H9 (cell line): ENCODE results near the gene PTPRF. TPM values are rescaled to one million over a fixed set of nuclear protein-coding genes. Genes with fewer than 3 reads are reported as not detected.
A peak's percentile ranks its signal among the peaks of the same experiment; 100 is the strongest.

Source experiments
- DNase-seq: peaks from one replicate; pipeline ENCODE4 v3.0.0-alpha.2; 2017
- H2AFZ ChIP-seq: one replicate; pipeline ENCODE4 v1.6.1; 2013; ENCODE audit warnings: mild to moderate bottlenecking, low read length, control low read depth, moderate library complexity
- H2AK5ac ChIP-seq: 2 replicates; pipeline ENCODE4 v1.6.1; 2013; ENCODE audit warnings: low read length, control low read depth, mixed read lengths; ENCODE audit not compliant: insufficient read length
- H2BK120ac ChIP-seq: one replicate; pipeline ENCODE4 v1.6.1; 2013; ENCODE audit warnings: low read depth, mild to moderate bottlenecking, low read length, control low read depth, inconsistent platforms; ENCODE audit not compliant: poor library complexity, severe bottlenecking
- H2BK12ac ChIP-seq: 2 replicates; pipeline ENCODE4 v1.6.1; 2013; ENCODE audit warnings: low read length, control low read depth, mixed read lengths, low read depth; ENCODE audit not compliant: insufficient read length
- H2BK15ac ChIP-seq: 2 replicates; pipeline ENCODE4 v1.6.1; 2013; ENCODE audit warnings: low read depth, low read length, control low read depth
- H2BK20ac ChIP-seq: one replicate; pipeline ENCODE4 v1.6.1; 2013; ENCODE audit warnings: low read depth, mild to moderate bottlenecking, low read length, control low read depth, inconsistent platforms; ENCODE audit not compliant: poor library complexity, severe bottlenecking
- H2BK5ac ChIP-seq: 2 replicates; pipeline ENCODE4 v1.6.1; 2013; ENCODE audit warnings: low read length, control low read depth, mixed read lengths; ENCODE audit not compliant: insufficient read length
- H3K14ac ChIP-seq: 2 replicates; pipeline ENCODE4 v1.6.1; 2013; ENCODE audit warnings: low read length, control low read depth; ENCODE audit not compliant: insufficient read depth
- H3K18ac ChIP-seq: 2 replicates; pipeline ENCODE4 v1.6.1; 2013; ENCODE audit warnings: low read depth, mild to moderate bottlenecking, mixed read lengths, low read length, control low read depth; ENCODE audit not compliant: insufficient read length
- H3K23ac ChIP-seq: 2 replicates; pipeline ENCODE4 v1.6.1; 2013; ENCODE audit warnings: low read length, control low read depth, mixed read lengths, low read depth; ENCODE audit not compliant: insufficient read length
- H3K23me2 ChIP-seq: 2 replicates; pipeline ENCODE4 v1.6.1; 2013; ENCODE audit warnings: low read depth, mild to moderate bottlenecking, mixed read lengths, low read length, control low read depth; ENCODE audit not compliant: insufficient read length, poor library complexity, severe bottlenecking
- H3K27ac ChIP-seq: 2 replicates; pipeline ENCODE4 v1.5.1; 2013; ENCODE audit warnings: low read length, control low read depth, mixed read lengths, low read depth; ENCODE audit not compliant: insufficient read length
- H3K27me3 ChIP-seq: 2 replicates; pipeline ENCODE4 v1.6.1; 2013; ENCODE audit warnings: low read length, control low read depth, inconsistent platforms; ENCODE audit not compliant: insufficient read depth
- H3K4ac ChIP-seq: 2 replicates; pipeline ENCODE4 v1.6.1; 2013; ENCODE audit warnings: low read depth, mild to moderate bottlenecking, control low read depth, inconsistent platforms, low read length, moderate library complexity
- H3K4me1 ChIP-seq: 2 replicates; pipeline ENCODE4 v1.6.1; 2013; ENCODE audit warnings: low read length, control low read depth, inconsistent platforms; ENCODE audit not compliant: insufficient read depth
- H3K4me2 ChIP-seq: 2 replicates; pipeline ENCODE4 v1.6.1; 2013; ENCODE audit warnings: low read length, control low read depth, mixed read lengths; ENCODE audit not compliant: insufficient read length, insufficient read depth
- H3K56ac ChIP-seq: 2 replicates; pipeline ENCODE4 v1.6.1; 2013; ENCODE audit warnings: low read depth, mild to moderate bottlenecking, mixed read lengths, low read length, control low read depth; ENCODE audit not compliant: insufficient read length
- H3K79me1 ChIP-seq: 2 replicates; pipeline ENCODE4 v1.6.1; 2013; ENCODE audit warnings: low read depth, mild to moderate bottlenecking, moderate library complexity, low read length, control low read depth, inconsistent platforms; ENCODE audit not compliant: insufficient read depth, poor library complexity, severe bottlenecking
- H3K79me2 ChIP-seq: 2 replicates; pipeline ENCODE4 v1.6.1; 2013; ENCODE audit warnings: low read length, control low read depth, inconsistent platforms; ENCODE audit not compliant: insufficient read depth
- H3K9ac ChIP-seq: 2 replicates; pipeline ENCODE4 v1.6.1; 2013; ENCODE audit warnings: low read length, control low read depth, mixed read lengths; ENCODE audit not compliant: insufficient read length; ENCODE audit errors: extremely low read depth
- H3K9me3 ChIP-seq: one replicate; pipeline ENCODE4 v1.6.1; 2013; ENCODE audit warnings: low read depth, low read length, inconsistent platforms; ENCODE audit not compliant: control insufficient read depth
- H3T11ph ChIP-seq: one replicate; pipeline ENCODE4 v1.6.1; 2013; ENCODE audit warnings: mild to moderate bottlenecking, low read length, control low read depth, inconsistent platforms
- H4K20me1 ChIP-seq: one replicate; pipeline ENCODE4 v1.6.1; 2013; ENCODE audit not compliant: control insufficient read depth, insufficient read length, insufficient read depth
- H4K5ac ChIP-seq: 2 replicates; pipeline ENCODE4 v1.6.1; 2013; ENCODE audit warnings: low read depth, mild to moderate bottlenecking, mixed read lengths, low read length, control low read depth; ENCODE audit not compliant: insufficient read length
- H4K8ac ChIP-seq: replicated peaks from 2 replicates; pipeline ENCODE4 v1.6.1; 2013; ENCODE audit warnings: low read length, control low read depth, mixed read lengths, low read depth; ENCODE audit not compliant: insufficient read length
- H4K91ac ChIP-seq: 2 replicates; pipeline ENCODE4 v1.6.1; 2013; ENCODE audit warnings: low read depth, mild to moderate bottlenecking, moderate library complexity, mixed read lengths, low read length, control low read depth; ENCODE audit not compliant: insufficient read length
- H3K27ac Mint-ChIP-seq, 3 experiments: 2 replicates in 2 of 3; 3 replicates in 1 of 3; pipeline ENCODE4 v1.8.0; 2020 to 2021; ENCODE audit warnings: mixed read lengths in 3 of 3, mild to moderate bottlenecking in 1 of 3, moderate library complexity in 1 of 3
- H3K27me3 Mint-ChIP-seq: 2 replicates; pipeline ENCODE4 v1.8.0; 2021; ENCODE audit warnings: low read depth, mild to moderate bottlenecking, moderate library complexity, mixed read lengths
- H3K36me3 Mint-ChIP-seq, 3 experiments: 2 replicates in 2 of 3; 3 replicates in 1 of 3; pipeline ENCODE4 v1.8.0; 2020 to 2021; ENCODE audit warnings: low read depth in 3 of 3, mixed read lengths in 3 of 3; ENCODE audit not compliant: insufficient read depth in 1 of 3
- H3K4me1 Mint-ChIP-seq, 2 experiments: 2 replicates each; pipeline ENCODE4 v1.8.0; 2020; ENCODE audit warnings: mixed read lengths in 2 of 2
- H3K4me3 Mint-ChIP-seq, 2 experiments: 2 replicates in 1 of 2; 3 replicates in 1 of 2; pipeline ENCODE4 v1.8.0; 2020 to 2021; ENCODE audit warnings: mild to moderate bottlenecking in 2 of 2, mixed read lengths in 2 of 2, moderate library complexity in 1 of 2
- H3K9me3 Mint-ChIP-seq, 2 experiments: 2 replicates in 1 of 2; 3 replicates in 1 of 2; pipeline ENCODE4 v1.8.0; 2020; ENCODE audit warnings: mild to moderate bottlenecking in 2 of 2, mixed read lengths in 2 of 2, moderate library complexity in 1 of 2
- WGBS: extraction: QIAGEN DNeasy Blood & Tissue Kit; methylation state at CpG from one replicate; pipeline ENCODE4 v1.1.7; 2013; ENCODE audit warnings: missing lambda C conversion rate, low lambda C conversion rate, mixed read lengths; ENCODE audit not compliant: insufficient read length; ENCODE audit errors: extremely low coverage; 5-methylcytosine and 5-hydroxymethylcytosine counted together
- total RNA-seq: library from RNA; stranded (reverse); gene quantifications from 2 replicates; pipeline ENCODE4 v1.2.1, GENCODE V29; 2021
- TF ChIP-seq, protein P1 (sequence below): fragments of 200-600 bp; sonication (generic); conservative IDR thresholded peaks from 3 replicates; pipeline ENCODE4 v1.8.0; 2021; ENCODE audit warnings: antibody characterized with exemption, mild to moderate bottlenecking

PTPRF gene
- total RNA-seq, 1 experiment from 2014 or later = 193 TPM

DNA sequence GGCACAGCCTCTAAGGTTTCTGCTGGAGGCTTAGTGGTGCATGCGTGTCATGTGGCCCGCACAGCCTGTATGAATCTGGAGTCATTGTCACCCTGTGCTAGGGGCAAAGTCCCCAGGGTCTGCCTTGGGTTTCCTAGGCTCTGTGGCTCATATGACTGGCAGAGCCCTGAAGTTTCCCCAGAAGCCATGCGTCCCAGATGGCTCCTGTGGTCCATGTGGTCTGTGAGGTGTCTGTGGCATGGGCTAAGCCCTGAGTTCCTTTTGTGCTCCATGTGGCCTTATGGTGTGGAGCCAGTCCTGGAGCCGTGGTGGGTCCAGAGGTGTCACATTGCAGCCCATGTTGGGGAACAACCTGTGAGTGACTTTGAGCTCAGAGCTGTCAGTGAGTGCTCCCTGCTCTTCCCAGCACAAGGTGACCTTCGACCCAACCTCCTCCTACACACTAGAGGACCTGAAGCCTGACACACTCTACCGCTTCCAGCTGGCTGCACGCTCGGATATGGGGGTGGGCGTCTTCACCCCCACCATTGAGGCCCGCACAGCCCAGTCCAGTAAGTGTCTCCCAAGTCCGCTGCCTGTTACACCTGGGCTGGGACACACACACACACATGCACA is 61.5 kb downstream of the PTPRF start:
- Histone ChIP-seq H3K79me1 (no peaks in the 10 kb centered on the region), H2BK20ac (no peak overlapping the region), H3K14ac (no peak overlapping the region), H3K4ac (no peak overlapping the region), H2AK5ac (no peak overlapping the region), H3K9me3 (no peaks in the 10 kb centered on the region), H4K5ac (no peak overlapping the region), H3K18ac (no peak overlapping the region), H3K4me1 (no peaks in the 10 kb centered on the region), H3K9ac (no peak overlapping the region), H4K20me1 (peaks cover 2% of the 10 kb centered on the region), H3T11ph (no peak overlapping the region), H2BK5ac (no peak overlapping the region), H3K56ac (no peak overlapping the region), H4K8ac (no peak overlapping the region), H2BK12ac (no peak overlapping the region), H2AFZ (no peak overlapping the region), H3K23me2 (no peaks in the 10 kb centered on the region), H3K23ac (no peak overlapping the region), H2BK15ac (no peak overlapping the region), H3K27ac (no peak overlapping the region), H3K27me3 (no peaks in the 10 kb centered on the region), H2BK120ac (no peak overlapping the region), H4K91ac (no peak overlapping the region), H3K4me2 (no peak overlapping the region), H3K79me2 (no peaks in the 10 kb centered on the region)
- TF ChIP-seq, protein P1, sequence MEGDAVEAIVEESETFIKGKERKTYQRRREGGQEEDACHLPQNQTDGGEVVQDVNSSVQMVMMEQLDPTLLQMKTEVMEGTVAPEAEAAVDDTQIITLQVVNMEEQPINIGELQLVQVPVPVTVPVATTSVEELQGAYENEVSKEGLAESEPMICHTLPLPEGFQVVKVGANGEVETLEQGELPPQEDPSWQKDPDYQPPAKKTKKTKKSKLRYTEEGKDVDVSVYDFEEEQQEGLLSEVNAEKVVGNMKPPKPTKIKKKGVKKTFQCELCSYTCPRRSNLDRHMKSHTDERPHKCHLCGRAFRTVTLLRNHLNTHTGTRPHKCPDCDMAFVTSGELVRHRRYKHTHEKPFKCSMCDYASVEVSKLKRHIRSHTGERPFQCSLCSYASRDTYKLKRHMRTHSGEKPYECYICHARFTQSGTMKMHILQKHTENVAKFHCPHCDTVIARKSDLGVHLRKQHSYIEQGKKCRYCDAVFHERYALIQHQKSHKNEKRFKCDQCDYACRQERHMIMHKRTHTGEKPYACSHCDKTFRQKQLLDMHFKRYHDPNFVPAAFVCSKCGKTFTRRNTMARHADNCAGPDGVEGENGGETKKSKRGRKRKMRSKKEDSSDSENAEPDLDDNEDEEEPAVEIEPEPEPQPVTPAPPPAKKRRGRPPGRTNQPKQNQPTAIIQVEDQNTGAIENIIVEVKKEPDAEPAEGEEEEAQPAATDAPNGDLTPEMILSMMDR = no peak
- no peak for DNase-seq
- Mint-ChIP-seq H3K9me3 (no peaks in the 10 kb centered on the region), H3K27me3 (no peaks in the 10 kb centered on the region), H3K27ac (peak overlapping the region in 1 of 3 experiments; percentile 13; a peak in 1 of 7 replicates), H3K36me3 (peaks cover 18 to 50% (median 47%) of the 10 kb centered on the region in 3 experiments), H3K4me3 (no peak overlapping the region), H3K4me1 (no peaks in the 10 kb centered on the region)
- WGBS = no CpG with 5 or more reads among the region's 11 CpGs
